Lung (tissue), 12 donors: ENCODE data around the gene STX7. TPM values are rescaled to one million over a fixed set of nuclear protein-coding genes. Genes with fewer than 3 reads are reported as not detected.

Experiments used
- ATAC-seq: fragments of 200-7000 bp; cut with Tn5 transposase; one replicate; pipeline ENCODE4 v1.9.1; 2020; ENCODE audit warnings: moderate number of reproducible peaks; ENCODE audit not compliant: insufficient read depth, low FRiP score
- DNase-seq, 3 donors: peaks; one replicate each; pipeline ENCODE4 v3.0.0-alpha.2; 2013 to 2017
- H3K27ac ChIP-seq, 2 donors: one replicate each; pipeline ENCODE4 v1.5.1; 2013; ENCODE audit warnings: mild to moderate bottlenecking in 2 of 2, moderate library complexity in 2 of 2, control low read depth in 1 of 2, inconsistent platforms in 1 of 2, low read depth in 1 of 2, low read length in 1 of 2
- H3K27me3 ChIP-seq, 3 donors: one replicate each; pipeline ENCODE4 v1.5.1; 2013; ENCODE audit warnings: low read length in 2 of 3; ENCODE audit not compliant: control insufficient read depth in 3 of 3, insufficient read depth in 3 of 3
- H3K36me3 ChIP-seq, 4 donors: one replicate each; pipeline ENCODE4 v1.5.1; 2013; ENCODE audit warnings: low read length in 4 of 4, mild to moderate bottlenecking in 1 of 4, moderate library complexity in 1 of 4; ENCODE audit not compliant: control insufficient read depth in 4 of 4, insufficient read depth in 4 of 4
- H3K4me1 ChIP-seq, 5 donors: one replicate each; pipeline ENCODE4 v1.5.1; 2013; ENCODE audit warnings: low read length in 5 of 5, mild to moderate bottlenecking in 2 of 5, moderate library complexity in 1 of 5; ENCODE audit not compliant: control insufficient read depth in 5 of 5, insufficient read depth in 5 of 5
- H3K4me3 ChIP-seq: one replicate; pipeline ENCODE4 v1.5.1; 2013; ENCODE audit warnings: mild to moderate bottlenecking, control low read depth, moderate library complexity
- H3K9ac ChIP-seq, 2 donors: one replicate each; pipeline ENCODE4 v1.5.1; 2013; ENCODE audit warnings: low read length in 2 of 2, control low read depth in 1 of 2; ENCODE audit not compliant: insufficient read depth in 1 of 2
- H3K9me3 ChIP-seq, 4 donors: one replicate each; pipeline ENCODE4 v1.5.1; 2013; ENCODE audit warnings: low read length in 3 of 4, mild to moderate bottlenecking in 1 of 4, moderate library complexity in 1 of 4; ENCODE audit not compliant: control insufficient read depth in 4 of 4, insufficient read depth in 3 of 4
- CTCF ChIP-seq: IDR thresholded peaks from 2 replicates; pipeline ENCODE4 v1.5.1; 2012; ENCODE audit warnings: mild to moderate bottlenecking; ENCODE audit errors: control extremely low read depth, extremely low read depth
- WGBS, 2 donors: extraction: QIAGEN DNeasy Blood & Tissue Kit; methylation state at CpG; one replicate each; pipeline ENCODE4 v1.1.7; 2013; 5-methylcytosine and 5-hydroxymethylcytosine counted together
- polyA plus RNA-seq, 2 donors: library from polyadenylated mRNA; stranded (reverse); fragments of 200-250 nt; gene quantifications; one replicate each; pipeline ENCODE4 v1.2.1, GENCODE V29; 2013
- total RNA-seq, 2 donors: library from RNA; depleted of rRNA in 1 of 2; stranded (reverse); fragments of >200 nt in 1 of 2; gene quantifications; one replicate each; pipeline ENCODE4 v1.2.1, GENCODE V29; 2014 to 2021
- donor health status: control.
- donor health status: control.
- donor health status: Bipolar disorder and iron deficiency.
- donor health status: healthy.
- donor health status: DM: yes; HTN: yes; CAD: no.

STX7 gene
- total and polyA plus RNA-seq, 4 donors, result 14.8 to 84.8 (median 50.2) TPM

DNA sequence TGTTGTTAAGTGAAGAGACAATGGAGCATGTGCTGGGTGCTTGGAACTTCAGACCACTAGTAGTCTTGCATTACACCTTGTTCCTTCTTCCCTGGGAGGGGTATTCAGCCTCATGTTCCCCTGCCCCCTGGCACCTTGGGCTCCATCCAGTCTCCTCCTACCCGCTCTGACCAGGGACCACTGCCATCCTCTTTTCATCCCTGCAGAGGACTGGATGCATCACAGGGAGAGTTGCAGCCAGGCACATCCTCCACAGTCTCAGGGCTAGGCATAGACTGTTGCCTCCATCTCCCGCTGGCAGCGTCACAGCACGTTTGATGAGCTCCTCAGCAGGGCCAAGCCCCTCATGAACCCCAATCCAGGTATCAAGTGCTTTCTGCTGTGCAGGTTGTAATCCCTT lies 38.3 kb upstream of the STX7 start:
- no peak for TF ChIP-seq CTCF
- ATAC-seq (no peak), DNase-seq (no peak)
- Histone ChIP-seq H3K9ac (no peak overlapping the region), H3K4me3 (no peak overlapping the region), H3K4me1 (no peaks in the 10 kb centered on the region), H3K27ac (no peak overlapping the region), H3K9me3 (no peaks in the 10 kb centered on the region), H3K36me3 (no peaks in the 10 kb centered on the region), H3K27me3 (no peaks in the 10 kb centered on the region)
- 84 to 87% methylated on average over 4 of the region's 4 CpGs for WGBS, 2 donors

DNA sequence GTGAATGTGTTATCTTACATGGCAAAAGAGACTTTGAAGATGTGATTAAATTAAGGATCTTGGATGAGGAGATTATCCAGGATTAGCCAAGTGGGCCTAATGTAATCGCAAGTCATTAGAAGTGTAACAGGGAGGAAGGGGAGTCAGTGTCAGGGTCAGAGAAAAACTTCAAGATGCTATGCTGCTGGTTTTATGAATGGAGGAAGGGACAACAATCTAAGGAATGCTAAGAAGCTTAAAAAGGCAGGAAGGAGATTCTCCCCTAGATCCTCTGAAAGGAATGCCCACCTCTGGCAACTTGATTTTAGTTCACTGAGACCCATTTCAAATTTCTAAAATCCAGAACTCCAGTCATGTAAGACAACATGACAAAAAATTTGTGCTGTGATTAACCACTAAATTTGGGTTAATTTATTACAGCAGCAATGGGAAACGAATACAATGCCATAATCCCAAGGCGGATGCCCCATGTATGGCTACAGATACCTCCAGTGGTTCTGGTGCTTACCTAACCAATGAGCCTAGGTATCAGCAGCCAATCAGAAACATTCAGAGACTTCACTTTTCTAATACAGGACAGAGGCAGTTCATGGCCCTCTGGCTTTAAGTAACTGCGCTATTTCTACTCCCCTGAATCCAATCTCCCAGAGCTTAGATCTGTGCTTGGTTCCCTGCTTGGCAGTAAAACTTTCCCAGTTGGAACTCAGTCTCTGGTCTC lies 36.0 kb upstream of the STX7 start:
- Histone ChIP-seq H3K36me3 (no peaks in the 10 kb centered on the region), H3K27me3 (no peaks in the 10 kb centered on the region), H3K4me3 (no peak overlapping the region), H3K9me3 (no peaks in the 10 kb centered on the region), H3K4me1 (no peaks in the 10 kb centered on the region), H3K27ac (no peak overlapping the region), H3K9ac (no peak overlapping the region)
- ATAC-seq (no peak), DNase-seq (no peak)
- WGBS, 2 donors, result 91 to 92% methylated on average over 4 of the region's 4 CpGs
- TF ChIP-seq CTCF, result no peak

DNA sequence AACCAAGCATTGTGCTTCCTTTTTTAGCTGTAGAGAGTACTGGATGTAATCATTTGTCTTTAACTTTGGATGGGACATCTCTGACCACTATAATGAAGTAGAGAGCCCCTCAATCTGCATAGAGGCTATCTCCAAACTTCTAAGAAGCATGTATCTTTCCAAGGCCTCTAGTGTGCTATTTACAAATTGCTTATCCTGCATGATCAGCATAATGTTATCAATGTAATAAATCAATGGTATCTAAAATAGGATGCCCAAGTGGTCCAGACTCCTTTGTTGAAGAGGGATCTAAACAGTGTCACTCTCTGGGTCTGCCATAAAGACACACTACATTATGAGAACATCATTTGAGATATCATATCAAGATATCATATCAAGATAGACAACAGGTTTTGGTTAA lies 31.9 kb upstream of the STX7 start:
- H3K9me3 ChIP-seq, result no peaks in the 10 kb centered on the region
- H3K27ac ChIP-seq, result no peak overlapping the region
- no peak for TF ChIP-seq CTCF
- H3K4me1 ChIP-seq, result no peaks in the 10 kb centered on the region
- no peak for ATAC-seq
- H3K36me3 ChIP-seq, result no peaks in the 10 kb centered on the region
- H3K27me3 ChIP-seq, result no peaks in the 10 kb centered on the region
- no peak overlapping the region for H3K4me3 ChIP-seq
- no peak overlapping the region for H3K9ac ChIP-seq
- DNase-seq, result no peak

- no peak for TF ChIP-seq CTCF
- no peaks in the 10 kb centered on the region for H3K27me3 ChIP-seq
- ATAC-seq (no peak), DNase-seq (no peak)
- no peaks in the 10 kb centered on the region for H3K9me3 ChIP-seq
- no peak within 1 kb of the TSS for H3K9ac ChIP-seq
- no peaks in the 10 kb centered on the region for H3K36me3 ChIP-seq
- H3K27ac ChIP-seq, result no peak within 1 kb of the TSS
- H3K4me3 ChIP-seq, result no peak within 1 kb of the TSS
- 85 to 91% methylated on average over 4 of the region's 4 CpGs for WGBS, 2 donors
- H3K4me1 ChIP-seq, result no peaks in the 10 kb centered on the region
Measured at GRCh38 chr6:132537977-132538376, 25.1 kb upstream of the STX7 start, which contains the start of gene TAAR9. TSS of gene TAAR9 (plus strand) at chr6:132538277. CDS start at chr6:132538290, 13 bp downstream.
